Progenitor cell of endocrine pancreas (in vitro differentiated cells): ENCODE measurements around the gene FATE1. TPM values are rescaled to one million over a fixed set of nuclear protein-coding genes. Genes with fewer than 3 reads are reported as not detected.

Experiments used
- DNase-seq: peaks from one replicate; pipeline ENCODE4 v3.0.0; 2021; ENCODE audit warnings: low spot score; ENCODE audit not compliant: unreplicated experiment
- H3K27ac Mint-ChIP-seq: 2 replicates; pipeline ENCODE4 v1.8.0; 2021; ENCODE audit warnings: mild to moderate bottlenecking, moderate library complexity, mixed read lengths
- H3K27me3 Mint-ChIP-seq: 2 replicates; pipeline ENCODE4 v1.8.0; 2021; ENCODE audit warnings: mixed read lengths
- H3K36me3 Mint-ChIP-seq: 2 replicates; pipeline ENCODE4 v1.8.0; 2022; ENCODE audit warnings: mixed read lengths; ENCODE audit not compliant: insufficient read depth
- H3K4me1 Mint-ChIP-seq: 2 replicates; pipeline ENCODE4 v1.8.0; 2021; ENCODE audit warnings: low read depth, mixed read lengths
- H3K4me3 Mint-ChIP-seq: 2 replicates; pipeline ENCODE4 v1.8.0; 2021; ENCODE audit warnings: low read depth, mild to moderate bottlenecking, moderate library complexity, mixed read lengths
- H3K9me3 Mint-ChIP-seq: 2 replicates; pipeline ENCODE4 v1.8.0; 2021; ENCODE audit warnings: low read depth, mixed read lengths
- CTCF ChIP-seq: fragments of 200-600 bp; sonication (generic); IDR thresholded peaks from one replicate; pipeline ENCODE4 v1.5.0; 2021; ENCODE audit warnings: antibody characterized with exemption, mild to moderate bottlenecking; ENCODE audit not compliant: unreplicated experiment
- total RNA-seq: library from RNA; stranded (reverse); gene quantifications from 2 replicates; pipeline ENCODE4 v1.2.1, GENCODE V29; 2021

FATE1 gene
- total RNA-seq, 1 donor from 2014 or later = not detected

DNA sequence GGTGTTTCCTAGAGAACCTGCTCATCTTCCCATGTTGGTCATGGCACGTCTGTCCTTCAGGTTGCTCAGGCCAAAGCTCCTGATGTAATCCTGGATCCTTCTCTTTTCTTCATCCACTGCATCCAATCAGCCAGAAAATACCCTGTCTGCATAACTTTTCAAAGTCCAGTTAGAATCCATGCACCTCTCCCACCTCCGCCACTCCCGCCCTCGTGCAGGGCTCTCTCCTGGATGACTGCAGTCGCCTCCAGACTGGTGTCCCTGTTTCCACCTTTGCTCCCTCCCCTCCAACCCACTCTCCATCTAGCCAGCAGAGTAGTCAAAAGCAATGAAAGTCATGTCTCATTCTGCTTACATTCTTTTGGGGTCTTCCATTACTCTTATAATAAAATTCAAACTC lies 34.7 kb downstream of the FATE1 start:
- Mint-ChIP-seq H3K9me3 (peaks cover 12% of the 10 kb centered on the region), H3K36me3 (no peaks in the 10 kb centered on the region), H3K27me3 (peaks cover 27% of the 10 kb centered on the region), H3K27ac (no peak overlapping the region), H3K4me1 (peaks cover 3% of the 10 kb centered on the region), H3K4me3 (no peak overlapping the region)
- no peak for TF ChIP-seq CTCF
- no peak for DNase-seq

DNA sequence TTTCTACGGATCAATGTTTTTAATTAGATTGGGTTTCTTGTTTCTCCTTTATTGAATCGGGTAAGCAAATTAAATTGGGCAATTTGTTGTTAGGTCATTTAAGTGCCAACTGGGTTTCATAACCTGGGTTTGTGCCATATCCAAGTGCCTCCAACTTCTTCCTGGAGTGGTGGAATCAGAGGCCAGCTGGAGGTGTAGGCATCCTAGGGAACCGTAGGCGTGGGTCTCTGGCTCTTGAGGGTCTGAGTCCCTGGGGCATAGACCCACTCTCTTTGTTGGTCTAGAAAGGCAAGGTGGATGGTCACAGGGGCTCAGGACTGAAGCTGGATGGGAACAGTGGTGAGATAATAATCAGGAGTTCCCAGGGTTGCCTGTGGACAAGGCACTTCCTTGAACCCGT lies 37.0 kb downstream of the FATE1 start:
- H3K4me1 Mint-ChIP-seq = peaks cover 3% of the 10 kb centered on the region
- H3K27me3 Mint-ChIP-seq = peaks cover 30% of the 10 kb centered on the region
- H3K27ac Mint-ChIP-seq = no peak overlapping the region
- no peak for TF ChIP-seq CTCF
- H3K36me3 Mint-ChIP-seq = no peaks in the 10 kb centered on the region
- peaks cover 11% of the 10 kb centered on the region for H3K9me3 Mint-ChIP-seq
- H3K4me3 Mint-ChIP-seq = no peak overlapping the region
- no peak for DNase-seq

DNA sequence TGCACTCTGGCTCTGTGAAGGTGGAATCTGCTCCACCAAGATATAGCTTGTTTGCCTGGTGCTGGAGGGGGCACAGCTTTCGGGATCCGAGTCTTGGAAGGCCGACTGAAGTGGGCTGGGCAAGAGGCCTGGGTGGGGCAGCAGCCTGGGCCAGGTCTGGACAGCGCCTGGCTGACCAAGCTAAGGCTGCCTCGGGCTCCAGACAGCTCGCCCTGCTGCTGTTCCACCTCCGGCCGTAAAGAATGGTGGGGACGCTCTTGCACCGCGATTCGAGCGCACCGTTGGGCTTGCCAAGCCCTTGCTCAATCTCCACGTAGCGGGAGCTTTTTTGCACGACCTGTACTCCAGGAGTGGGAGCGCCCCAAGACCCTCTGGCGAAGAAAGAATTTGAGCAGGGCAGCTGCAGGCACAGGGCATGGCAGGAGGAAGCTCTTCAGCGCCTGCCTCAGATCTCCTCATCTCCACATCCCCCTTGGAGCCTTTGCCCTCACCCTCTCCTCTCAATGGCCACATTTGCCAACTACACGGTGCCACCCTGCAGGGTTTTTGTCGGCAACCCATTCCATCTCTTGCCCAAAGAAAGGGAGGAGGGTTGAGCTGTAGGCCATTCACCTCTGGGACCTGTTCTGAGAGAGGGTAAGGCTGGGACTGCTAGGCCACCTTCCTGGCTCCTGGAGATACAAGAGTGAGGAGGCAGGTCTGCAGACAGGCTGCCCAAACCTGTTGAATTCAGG lies 37.6 kb downstream of the FATE1 start:
- H3K4me1 Mint-ChIP-seq = peaks cover 3% of the 10 kb centered on the region
- peak overlapping the region; percentile 33 for H3K27ac Mint-ChIP-seq
- H3K27me3 Mint-ChIP-seq = peaks cover 29% of the 10 kb centered on the region
- peak; percentile 51 for DNase-seq
- peak; percentile 81 for TF ChIP-seq CTCF
- H3K4me3 Mint-ChIP-seq = no peak overlapping the region
- H3K9me3 Mint-ChIP-seq = peaks cover 16% of the 10 kb centered on the region
- H3K36me3 Mint-ChIP-seq = no peaks in the 10 kb centered on the region

- no peaks in the 10 kb centered on the region for H3K36me3 Mint-ChIP-seq
- TF ChIP-seq CTCF = no peak
- peaks cover 16% of the 10 kb centered on the region for H3K9me3 Mint-ChIP-seq
- peaks cover 3% of the 10 kb centered on the region for H3K4me1 Mint-ChIP-seq
- H3K4me3 Mint-ChIP-seq = no peak overlapping the region
- peak overlapping the region; percentile 33 for H3K27ac Mint-ChIP-seq
- no peak for DNase-seq
- peaks cover 25% of the 10 kb centered on the region for H3K27me3 Mint-ChIP-seq
These were observed 38.2 kb downstream of the FATE1 start for GRCh38 chrX:151754047-151754429.

GRCh38 chrX:151754641-151755215 lies 38.9 kb downstream of the FATE1 start:
- TF ChIP-seq CTCF = no peak
- peaks cover 16% of the 10 kb centered on the region for H3K9me3 Mint-ChIP-seq
- H3K4me3 Mint-ChIP-seq = no peak overlapping the region
- peaks cover 3% of the 10 kb centered on the region for H3K4me1 Mint-ChIP-seq
- no peak overlapping the region for H3K27ac Mint-ChIP-seq
- DNase-seq = no peak
- H3K27me3 Mint-ChIP-seq = peaks cover 18% of the 10 kb centered on the region
- no peaks in the 10 kb centered on the region for H3K36me3 Mint-ChIP-seq
